Gastroesophageal sphincter (tissue), 3 donors: ENCODE measurements around the gene CADM2.

ENCODE experiments used
- POLR2A ChIP-seq, 2 donors: fragments of 450-650 bp; IDR thresholded peaks; one replicate each; pipeline ENCODE4 v1.6.1; 2017; ENCODE audit warnings: antibody characterized with exemption in 2 of 2, mild to moderate bottlenecking in 2 of 2, moderate library complexity in 1 of 2
- TF ChIP-seq, protein P1 (sequence below), 4 experiments: fragments of 200-600 bp in 2 of 4; fragments of 450-650 bp in 2 of 4; sonication (generic) in 1 of 4; IDR thresholded peaks; one replicate each; pipeline ENCODE4 v1.5.1; 2017 to 2019; ENCODE audit warnings: antibody characterized with exemption in 4 of 4, mild to moderate bottlenecking in 2 of 4, moderate library complexity in 2 of 4

- TF ChIP-seq, protein P1, sequence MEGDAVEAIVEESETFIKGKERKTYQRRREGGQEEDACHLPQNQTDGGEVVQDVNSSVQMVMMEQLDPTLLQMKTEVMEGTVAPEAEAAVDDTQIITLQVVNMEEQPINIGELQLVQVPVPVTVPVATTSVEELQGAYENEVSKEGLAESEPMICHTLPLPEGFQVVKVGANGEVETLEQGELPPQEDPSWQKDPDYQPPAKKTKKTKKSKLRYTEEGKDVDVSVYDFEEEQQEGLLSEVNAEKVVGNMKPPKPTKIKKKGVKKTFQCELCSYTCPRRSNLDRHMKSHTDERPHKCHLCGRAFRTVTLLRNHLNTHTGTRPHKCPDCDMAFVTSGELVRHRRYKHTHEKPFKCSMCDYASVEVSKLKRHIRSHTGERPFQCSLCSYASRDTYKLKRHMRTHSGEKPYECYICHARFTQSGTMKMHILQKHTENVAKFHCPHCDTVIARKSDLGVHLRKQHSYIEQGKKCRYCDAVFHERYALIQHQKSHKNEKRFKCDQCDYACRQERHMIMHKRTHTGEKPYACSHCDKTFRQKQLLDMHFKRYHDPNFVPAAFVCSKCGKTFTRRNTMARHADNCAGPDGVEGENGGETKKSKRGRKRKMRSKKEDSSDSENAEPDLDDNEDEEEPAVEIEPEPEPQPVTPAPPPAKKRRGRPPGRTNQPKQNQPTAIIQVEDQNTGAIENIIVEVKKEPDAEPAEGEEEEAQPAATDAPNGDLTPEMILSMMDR (IDR thresholded peaks at IDR 0.05): no peak
- no peak for TF ChIP-seq POLR2A (IDR thresholded peaks at IDR 0.05)
Observed at GRCh38 chr3:86037916-86038315, 1079.1 kb downstream of the CADM2 start.
